A375 (cell line): ENCODE measurements around the gene ANKRD30B. TPM values are rescaled to one million over a fixed set of nuclear protein-coding genes. Genes with fewer than 3 reads are reported as not detected.

Experiments
- small RNA-seq: library from RNA; depleted of rRNA; stranded (forward); fragments of <200 nt; gene quantifications from one replicate; pipeline ENCODE3, GENCODE V24; 2014
- total RNA-seq: library from RNA; depleted of rRNA; stranded (reverse); fragments of >200 nt; shearing (Covaris generic); gene quantifications from 2 replicates; pipeline ENCODE4 v1.2.3, GENCODE V29; 2014; rRNA removed

Gene ANKRD30B
- total RNA-seq, result 0.23 and 1.4 TPM in 2 replicates

GRCh38 chr18:14747513-14748474 lies at the start of gene ANKRD30B:
TSS of gene ANKRD30B (plus strand) at chr18:14748172. CDS start at chr18:14748420, 248 bp downstream.

Small RNAs within 50 kb of the gene (small RNA-seq; reads per million reads assigned to genes)
- gene MIR3156-2, result not detected
- not detected for gene RNU6-1210P

Other genes with a start within 250 kb of the ANKRD30B start
- 0.88 and 0.91 TPM in 2 replicates for gene POTEC, start 204.6 kb upstream of the ANKRD30B start, total RNA-seq